DLD1 (cell line): ENCODE data around the gene RHPN2.
"Not testable (repeated sequence)": the region's sequence is repeated elsewhere in the genome, so short reads cannot be mapped to it uniquely, and the experiment has no call there.

Source experiments
- in situ Hi-C: cut with HindIII; loops from 2 replicates; pipeline ENCODE4 v1.10.0; 2017; ENCODE audit warnings: low sequenced_read_pairs

RHPN2 gene

GRCh38 chr19:33035461-33035860, 29.2 kb downstream of the RHPN2 start:
- in situ Hi-C loops, result no loop called here

DNA sequence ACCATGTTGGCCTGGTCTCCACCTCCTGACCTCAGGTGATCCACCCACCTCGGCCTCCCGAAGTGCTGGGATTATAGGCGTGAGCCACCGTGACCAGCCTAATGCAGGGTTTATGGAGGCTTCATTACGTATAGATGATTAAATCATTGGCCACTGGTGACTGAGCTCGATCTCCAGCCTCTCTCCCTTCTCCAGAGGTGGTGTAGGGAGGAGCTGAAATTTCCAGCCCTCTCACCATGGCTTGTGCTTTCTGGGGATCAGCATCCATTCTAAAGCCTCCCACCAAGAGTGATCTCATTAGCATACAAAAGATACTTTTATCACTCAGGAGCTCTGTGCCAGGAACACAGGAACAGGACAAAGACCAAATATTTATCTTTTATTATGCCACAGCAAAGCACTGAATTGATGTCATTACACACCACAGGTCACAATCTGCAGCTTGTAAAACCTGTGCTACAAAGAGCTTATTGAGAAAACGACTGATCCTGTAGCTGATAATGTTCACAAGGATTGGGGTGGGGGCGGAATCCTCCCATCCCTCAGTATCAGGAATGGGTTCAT, 32.4 kb downstream of the RHPN2 start:
- in situ Hi-C loops, result no loop called here

- in situ Hi-C loops, result no loop called here
Measured at GRCh38 chr19:33029746-33030303, 34.9 kb downstream of the RHPN2 start.

- in situ Hi-C loops, result not testable (repeated sequence)
Measured at GRCh38 chr19:33026602-33027001, 38.1 kb downstream of the RHPN2 start.

GRCh38 chr19:33025468-33026238, 39.0 kb downstream of the RHPN2 start:
- in situ Hi-C loops, result not testable (repeated sequence)

- in situ Hi-C loops, result no loop called here
Measured at GRCh38 chr19:33024398-33024797, 40.3 kb downstream of the RHPN2 start.

GRCh38 chr19:33022472-33023116, 42.1 kb downstream of the RHPN2 start:
- in situ Hi-C loops, result no loop called here

DNA sequence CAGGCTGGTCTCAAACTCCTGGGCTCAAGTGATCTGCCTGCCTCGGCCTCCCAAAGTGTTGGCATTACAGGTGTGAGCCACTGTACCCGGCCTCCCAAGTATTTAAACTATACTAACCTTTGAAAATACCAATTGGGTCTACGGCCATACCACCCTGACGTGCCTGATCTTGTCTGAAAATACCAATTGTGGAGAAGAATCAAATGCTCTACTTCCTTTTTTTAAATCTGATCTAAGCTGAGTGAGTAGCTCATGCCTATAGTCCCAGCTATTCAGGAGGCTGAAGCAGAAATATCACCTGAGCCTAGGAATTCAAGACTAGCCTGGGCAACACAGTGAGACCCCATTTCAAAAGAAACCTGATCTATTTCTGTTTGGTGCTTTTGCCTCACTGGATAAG, 53.8 kb downstream of the RHPN2 start:
- in situ Hi-C loops, result not testable (repeated sequence)

GRCh38 chr19:33008738-33009137, 56.0 kb downstream of the RHPN2 start:
- in situ Hi-C loops, result no loop called here

DNA sequence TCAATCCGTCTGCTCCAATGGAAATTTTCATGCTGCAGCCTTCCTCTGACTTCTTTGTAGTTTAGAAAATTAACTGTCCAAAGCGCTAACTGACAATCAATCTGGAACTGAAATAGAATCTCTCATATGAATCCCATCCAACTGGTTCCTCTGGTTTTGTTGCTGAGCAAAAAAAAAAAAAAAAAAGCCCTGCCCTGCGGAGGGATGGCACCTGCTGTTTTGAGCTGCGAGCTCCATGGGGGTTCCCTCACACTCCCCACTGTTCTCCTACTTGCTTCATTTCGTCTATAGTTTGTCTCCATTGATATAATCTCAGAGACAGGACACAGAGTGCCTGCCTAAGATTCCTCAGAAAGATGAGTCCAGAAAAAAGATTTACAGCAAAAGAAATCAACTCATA, 59.2 kb downstream of the RHPN2 start:
- in situ Hi-C loops, result no loop called here

DNA sequence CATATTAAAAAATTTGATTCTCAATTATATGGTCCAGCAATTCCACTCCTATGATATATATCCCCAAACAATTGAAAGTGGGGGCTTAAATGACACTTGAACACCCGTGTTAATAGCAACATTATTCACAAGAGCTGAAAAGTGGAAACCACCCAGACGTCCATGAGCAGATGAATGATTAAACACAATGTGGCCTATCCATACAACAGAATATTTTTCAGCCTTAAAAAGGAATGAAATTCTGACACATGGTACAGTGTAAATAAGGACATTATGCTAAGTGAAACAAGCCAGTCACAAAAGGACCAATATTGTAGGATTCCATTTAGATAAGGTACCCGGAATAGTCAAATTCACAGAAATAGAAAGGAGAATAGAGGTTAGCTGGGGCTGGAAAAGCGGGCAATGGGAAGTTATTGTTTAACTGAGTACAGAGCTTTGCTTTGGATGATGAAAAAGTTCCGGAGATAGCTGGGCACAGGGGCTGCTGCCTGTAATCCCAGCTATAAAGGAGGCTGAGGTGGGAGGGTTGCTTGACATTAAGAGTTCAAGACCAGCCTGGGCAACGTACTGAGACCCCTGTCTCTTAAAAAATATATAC, 61.2 kb downstream of the RHPN2 start:
- in situ Hi-C loops, result not testable (repeated sequence)

- in situ Hi-C loops, result not testable (repeated sequence)
Measured at GRCh38 chr19:33002126-33002865, 62.4 kb downstream of the RHPN2 start.

- in situ Hi-C loops, result no loop called here
Measured at GRCh38 chr19:33000910-33001309, 63.8 kb downstream of the RHPN2 start.

GRCh38 chr19:33000510-33000909, 64.2 kb downstream of the RHPN2 start:
- in situ Hi-C loops, result no loop called here

DNA sequence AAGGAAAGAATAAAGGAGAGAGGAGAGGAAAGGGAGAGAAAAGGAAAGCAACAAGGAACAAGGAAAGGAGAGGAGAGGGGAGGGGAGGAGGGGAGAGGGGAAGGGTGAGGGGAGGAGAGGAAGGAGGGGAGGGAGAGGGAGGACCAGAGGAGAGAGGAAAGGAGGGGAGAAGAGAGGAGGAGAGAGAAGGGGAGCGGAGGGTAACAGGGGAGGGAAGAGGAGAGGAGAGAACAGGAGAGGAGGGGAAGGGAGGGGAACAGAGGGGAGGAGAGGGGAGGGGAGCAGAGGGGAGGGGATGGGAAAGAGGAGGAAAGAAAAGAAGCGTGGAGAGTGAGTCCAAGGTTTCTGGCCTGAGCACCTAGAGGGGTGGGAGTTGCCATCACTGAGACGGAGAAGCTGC, 66.0 kb downstream of the RHPN2 start:
- in situ Hi-C loops, result no loop called here

DNA sequence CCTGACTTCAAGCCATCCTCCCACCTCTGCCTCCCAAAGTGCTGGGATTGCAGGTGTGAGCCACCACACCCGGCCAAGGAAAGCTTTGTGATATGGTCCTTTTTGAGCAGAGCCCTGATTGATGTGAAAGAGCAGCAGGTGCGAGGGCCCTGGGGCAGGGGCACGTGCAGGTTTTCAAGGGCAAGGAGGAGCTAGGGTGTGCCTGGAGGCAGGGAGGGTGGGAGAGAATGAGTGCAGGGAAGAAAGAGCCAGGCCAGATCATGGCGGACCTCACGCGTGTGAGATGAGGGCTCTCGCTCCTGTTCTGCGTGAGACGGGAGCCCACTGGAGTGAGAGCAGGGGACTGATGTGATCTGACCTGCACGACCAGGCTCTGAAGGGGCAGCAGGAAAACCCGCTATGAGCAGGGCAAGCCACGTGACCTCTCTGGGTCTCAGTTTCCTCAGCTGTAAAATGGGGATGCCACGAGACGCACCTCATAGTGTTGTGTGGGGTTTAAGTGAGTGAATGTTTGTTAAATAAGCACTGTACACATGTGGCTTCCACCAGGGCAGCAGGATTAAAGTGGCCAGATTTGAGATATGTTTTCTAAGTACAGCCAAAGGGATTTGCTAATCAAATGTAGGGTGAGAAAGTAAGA, 66.9 kb downstream of the RHPN2 start:
- in situ Hi-C loops, result no loop called here

- in situ Hi-C loops, result not testable (repeated sequence)
Measured at GRCh38 chr19:32997061-32997464, 67.6 kb downstream of the RHPN2 start.

GRCh38 chr19:32995966-32996365, 68.7 kb downstream of the RHPN2 start:
- in situ Hi-C loops, result not testable (repeated sequence)

- in situ Hi-C loops, result loop anchor here (10.0 kb wide), 1 partner anchor 126 kb away; no protein-coding TSS in a partner anchor
Measured at GRCh38 chr19:32988724-32989123, 76.0 kb downstream of the RHPN2 start.

DNA sequence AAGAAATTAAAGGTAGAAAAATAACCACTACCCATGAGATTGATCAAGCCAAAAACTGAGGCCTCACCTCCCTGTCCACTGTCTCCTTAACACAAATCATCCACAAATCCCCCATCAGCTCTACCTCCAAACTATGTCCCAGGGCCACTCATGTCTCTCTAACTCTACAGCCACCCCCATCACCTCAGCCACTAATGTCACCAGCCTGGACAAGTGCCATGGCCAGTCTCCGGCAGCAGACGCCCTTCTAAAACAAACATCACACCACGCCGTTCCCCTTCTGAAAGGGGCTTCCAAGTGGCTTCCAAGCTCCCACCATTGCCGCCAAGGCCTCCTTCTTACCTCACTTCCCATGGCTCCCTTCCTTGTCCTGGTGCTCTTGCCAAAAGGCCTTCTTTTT, 76.4 kb downstream of the RHPN2 start:
- in situ Hi-C loops, result loop anchor here (10.0 kb wide), 1 partner anchor 127 kb away; no protein-coding TSS in a partner anchor
